H1 (cell line): ENCODE measurements around the gene TRIM24. TPM values are rescaled to one million over a fixed set of nuclear protein-coding genes. Genes with fewer than 3 reads are reported as not detected.
A peak's percentile ranks its signal among the peaks of the same experiment; 100 is the strongest.

Experiments
- CTCF ChIA-PET: fragments of 300-600 bp; sonication (Branson Sonifier 250); formaldehyde crosslinking; loops from one replicate; lab custom pipeline; 2021; ENCODE audit not compliant: partially characterized antibody; lab: Charles Lee
- POLR2A ChIA-PET: fragments of 300-600 bp; sonication (Branson Sonifier 250); formaldehyde crosslinking; loops from one replicate; lab custom pipeline; 2021; ENCODE audit warnings: inconsistent platforms; ENCODE audit not compliant: partially characterized antibody; lab: Charles Lee
- DNase-seq, 2 experiments: peaks; one replicate each; pipeline versions ENCODE4 v3.0.0 to v3.0.0-alpha.2; 2010 to 2022; ENCODE audit warnings: low spot score in 2 of 2, low read depth in 1 of 2, mixed read lengths in 1 of 2
- FAIRE-seq: peaks from 2 replicates; lab custom pipeline; 2011; peaks lifted over from hg19 to GRCh38; lab: Jason Lieb, UNC
- H2AFZ ChIP-seq: 2 replicates; pipeline ENCODE4 v1.8.1; 2012; ENCODE audit warnings: low read length, inconsistent platforms
- H2AK5ac ChIP-seq: 2 replicates; pipeline ENCODE4 v1.6.1; 2013; ENCODE audit warnings: low read depth, low read length
- H2BK120ac ChIP-seq: replicated peaks from 2 replicates; pipeline ENCODE3; 2013; ENCODE audit warnings: low read depth, low read length, inconsistent platforms
- H2BK12ac ChIP-seq: 2 replicates; pipeline ENCODE4 v1.6.1; 2013; ENCODE audit warnings: low read depth, low read length
- H2BK15ac ChIP-seq: 2 replicates; pipeline ENCODE4 v1.6.1; 2013; ENCODE audit warnings: low read length
- H2BK20ac ChIP-seq: 2 replicates; pipeline ENCODE4 v1.6.1; 2013; ENCODE audit warnings: low read length
- H2BK5ac ChIP-seq: 2 replicates; pipeline ENCODE4 v1.6.1; 2013; ENCODE audit warnings: low read depth, low read length
- H3K14ac ChIP-seq: 2 replicates; pipeline ENCODE4 v1.6.1; 2013; ENCODE audit warnings: inconsistent platforms; ENCODE audit not compliant: insufficient read length
- H3K18ac ChIP-seq: 2 replicates; pipeline ENCODE4 v1.6.1; 2013; ENCODE audit warnings: low read length; ENCODE audit errors: extremely low read depth
- H3K23ac ChIP-seq: 2 replicates; pipeline ENCODE4 v1.6.1; 2013; ENCODE audit warnings: inconsistent platforms; ENCODE audit not compliant: insufficient read length
- H3K23me2 ChIP-seq: 2 replicates; pipeline ENCODE4 v1.6.1; 2013; ENCODE audit warnings: low read depth, low read length
- H3K27ac ChIP-seq: 2 replicates; pipeline ENCODE4 v1.6.1; 2011; ENCODE audit warnings: low read depth, low read length, inconsistent platforms
- H3K27me3 ChIP-seq, 4 experiments: replicated peaks in 1 of 4; 1 replicate in 1 of 4; 2 replicates in 3 of 4; pipeline versions ENCODE4 v1.6.1 to v1.8.1; 2011 to 2013; ENCODE audit warnings: low read length in 3 of 4, mild to moderate bottlenecking in 3 of 4, inconsistent platforms in 2 of 4, mixed read lengths in 2 of 4, moderate library complexity in 1 of 4; ENCODE audit not compliant: control insufficient read depth in 3 of 4, insufficient read depth in 3 of 4; ENCODE audit errors: extremely low read depth in 1 of 4
- H3K36me3 ChIP-seq, 4 experiments: 2 replicates each; pipeline versions ENCODE4 v1.6.1 to v1.8.1; 2011 to 2013; ENCODE audit warnings: mild to moderate bottlenecking in 4 of 4, low read length in 3 of 4, moderate library complexity in 2 of 4, control low read depth in 1 of 4, inconsistent platforms in 1 of 4; ENCODE audit not compliant: insufficient read depth in 4 of 4, control insufficient read depth in 2 of 4
- H3K4ac ChIP-seq: replicated peaks from 2 replicates; pipeline ENCODE3; 2013; ENCODE audit warnings: low read length, low read depth, mixed read lengths, inconsistent platforms; ENCODE audit not compliant: insufficient read length
- H3K4me1 ChIP-seq, 4 experiments: replicated peaks in 1 of 4; 1 replicate in 1 of 4; 2 replicates in 3 of 4; pipeline versions ENCODE4 v1.6.1 to v1.8.1; 2011 to 2013; ENCODE audit warnings: low read length in 3 of 4, inconsistent platforms in 2 of 4, mixed read lengths in 1 of 4; ENCODE audit not compliant: insufficient read depth in 4 of 4, control insufficient read depth in 3 of 4
- H3K4me2 ChIP-seq, 2 experiments: 2 replicates each; pipeline versions ENCODE4 v1.6.1 to v1.8.1; 2011 to 2013; ENCODE audit warnings: low read depth in 2 of 2, low read length in 2 of 2, control low read depth in 1 of 2, inconsistent platforms in 1 of 2, mild to moderate bottlenecking in 1 of 2; ENCODE audit not compliant: insufficient read depth in 1 of 2
- H3K4me3 ChIP-seq, 4 experiments: fragments of 200-600, 300-600 bp in 1 of 4; sonication (generic), shearing (Covaris generic), sonication (Bioruptor Twin) in 1 of 4; 2 replicates each; pipeline versions ENCODE4 v1.5.1 to v1.8.1; 2011 to 2016; ENCODE audit warnings: low read length in 4 of 4, low read depth in 3 of 4, control low read depth in 2 of 4, inconsistent platforms in 2 of 4, mild to moderate bottlenecking in 2 of 4, mixed read lengths in 1 of 4, moderate library complexity in 1 of 4; ENCODE audit not compliant: insufficient read depth in 2 of 4; ENCODE audit errors: extremely low read depth in 1 of 4
- H3K56ac ChIP-seq: replicated peaks from 2 replicates; pipeline ENCODE3; 2013; ENCODE audit warnings: low read depth, mild to moderate bottlenecking, mixed read lengths, low read length, inconsistent platforms; ENCODE audit not compliant: insufficient read length
- H3K79me1 ChIP-seq: 2 replicates; pipeline ENCODE4 v1.6.1; 2013; ENCODE audit warnings: low read depth, low read length, control low read depth
- H3K79me2 ChIP-seq, 2 experiments: 2 replicates each; pipeline versions ENCODE4 v1.6.1 to v1.8.1; 2012 to 2013; ENCODE audit warnings: low read length in 2 of 2, mild to moderate bottlenecking in 2 of 2, inconsistent platforms in 1 of 2; ENCODE audit not compliant: insufficient read depth in 2 of 2, control insufficient read depth in 1 of 2
- H3K9ac ChIP-seq, 4 experiments: replicated peaks in 1 of 4; 1 replicate in 1 of 4; 2 replicates in 3 of 4; pipeline versions ENCODE4 v1.6.1 to v1.8.1; 2011 to 2013; ENCODE audit warnings: low read depth in 3 of 4, low read length in 3 of 4, control low read depth in 2 of 4, mild to moderate bottlenecking in 2 of 4, moderate library complexity in 2 of 4, inconsistent platforms in 1 of 4; ENCODE audit errors: extremely low read depth in 1 of 4
- H3K9me3 ChIP-seq, 2 experiments: 2 replicates each; pipeline versions ENCODE4 v1.6.1 to v1.8.1; 2012 to 2013; ENCODE audit warnings: mild to moderate bottlenecking in 2 of 2, moderate library complexity in 2 of 2, control low read depth in 1 of 2, inconsistent platforms in 1 of 2, low read depth in 1 of 2, low read length in 1 of 2, mixed read lengths in 1 of 2; ENCODE audit not compliant: insufficient read depth in 2 of 2
- H4K20me1 ChIP-seq, 2 experiments: replicated peaks in 1 of 2; 2 replicates each; pipeline versions ENCODE3 to v1.8.1; 2011 to 2013; ENCODE audit warnings: inconsistent platforms in 2 of 2, low read length in 2 of 2, mild to moderate bottlenecking in 1 of 2; ENCODE audit not compliant: insufficient read depth in 2 of 2, control insufficient read depth in 1 of 2
- H4K5ac ChIP-seq: 2 replicates; pipeline ENCODE4 v1.6.1; 2013; ENCODE audit warnings: low read length, low read depth, mixed read lengths, inconsistent platforms; ENCODE audit not compliant: insufficient read length
- H4K8ac ChIP-seq: 2 replicates; pipeline ENCODE4 v1.8.0; 2013; ENCODE audit warnings: mild to moderate bottlenecking, moderate library complexity, low read length, inconsistent platforms; ENCODE audit not compliant: insufficient read depth; ENCODE audit errors: extremely low read depth
- H4K91ac ChIP-seq: replicated peaks from 2 replicates; pipeline ENCODE3; 2013; ENCODE audit warnings: low read length, mixed read lengths, inconsistent platforms; ENCODE audit not compliant: insufficient read length
- EGR1 ChIP-seq: IDR thresholded peaks from 2 replicates; pipeline ENCODE4 v1.6.1; 2011; ENCODE audit warnings: low read depth, low read length, borderline replicate concordance
- HDAC6 ChIP-seq: IDR thresholded peaks from one replicate; pipeline ENCODE4 v1.7.1; 2012; ENCODE audit warnings: low read depth, mild to moderate bottlenecking, inconsistent platforms, low read length, moderate library complexity
- KDM1A ChIP-seq: fragments of 200-600, 300-600 bp; sonication (generic); IDR thresholded peaks from 2 replicates; pipeline ENCODE4 v1.7.1; 2016; ENCODE audit warnings: mild to moderate bottlenecking, low read length, borderline replicate concordance
- RXRA ChIP-seq: IDR thresholded peaks from 2 replicates; pipeline ENCODE4 v1.6.1; 2011; ENCODE audit warnings: low read depth, mild to moderate bottlenecking, low read length, moderate library complexity; ENCODE audit not compliant: insufficient read depth
- YY1 ChIP-seq: IDR thresholded peaks from 2 replicates; pipeline ENCODE4 v1.6.1; 2011; ENCODE audit warnings: low read depth, mild to moderate bottlenecking, low read length
- WGBS, 2 experiments: shearing (Covaris generic) in 1 of 2; methylation state at CpG; one replicate each; pipeline versions ENCODE4 v1.1.6 to v1.1.7; 2013 to 2015; ENCODE audit warnings: low lambda C conversion rate in 2 of 2, mixed read lengths in 2 of 2, inconsistent platforms in 1 of 2, low coverage in 1 of 2, missing lambda C conversion rate in 1 of 2; ENCODE audit not compliant: insufficient replicate concordance in 2 of 2, insufficient coverage in 1 of 2, insufficient read length in 1 of 2; ENCODE audit errors: extremely low coverage in 1 of 2, missing lambda C conversion rate in 1 of 2; 5-methylcytosine and 5-hydroxymethylcytosine counted together
- polyA plus RNA-seq, 7 experiments: library from polyadenylated mRNA; depleted of rRNA in 3 of 7; stranded (reverse) in 5 of 7; unstranded in 2 of 7; fragments of >200 nt in 5 of 7; fragments of 200-250 nt in 2 of 7; gene quantifications; 1 replicate in 5 of 7; 2 replicates in 1 of 7; 4 replicates in 1 of 7; pipeline versions ENCODE4 v1.2.1 to v1.2.3, GENCODE V29; 2011 to 2013; ENCODE audit warnings: missing spikeins in 2 of 7, mixed read lengths in 2 of 7
- total RNA-seq: library from RNA; stranded (reverse); fragmentation: NEBNext Ultra II Directional; extraction: Animal tissue kit (Norgen Biotek cat#: 25700); gene quantifications from 2 replicates; pipeline ENCODE4 v1.2.1, GENCODE V29; 2021

Gene TRIM24
- total and polyA plus RNA-seq, 2 of the 8 experiments (the other 6 are each of a cell fraction or from before 2014, with no cell fraction given) = 67.6 to 149 TPM

- H3K4ac ChIP-seq = no peak overlapping the region
- no peak overlapping the region for H3K56ac ChIP-seq
- H4K20me1 ChIP-seq = peaks cover 26 to 42% of the 10 kb centered on the region in 2 experiments
Measured at GRCh38 chr7:138468244-138469123, 8.4 kb downstream of the TRIM24 start.

More at GRCh38 chr7:138468244-138469123, 8.4 kb downstream of the TRIM24 start:
- no peak overlapping the region for H4K8ac ChIP-seq
- no peak overlapping the region for H3K18ac ChIP-seq
- no peak for FAIRE-seq
- no peak overlapping the region for H2BK120ac ChIP-seq
- no peak overlapping the region; the same call in 1 of the 2 replicates for H2BK5ac ChIP-seq
- H4K5ac ChIP-seq = no peak overlapping the region
- H2BK20ac ChIP-seq = no peak overlapping the region
- ChIA-PET POLR2A (interaction anchor here (0.6 to 1.6 kb wide), 7 partner anchors 9 to 659 kb away, joined by 3 to 10 read pairs (median 5); partner anchors contain the start of genes CREB3L2 and TRIM24), CTCF (interaction anchor here (1.1 to 1.4 kb wide), 4 partner anchors 11 to 308 kb away, joined by 3 to 4 read pairs (median 4); no protein-coding TSS in a partner anchor)
- H3K79me1 ChIP-seq = no peaks in the 10 kb centered on the region
- H2BK12ac ChIP-seq = no peak overlapping the region
- no peak overlapping the region for H4K91ac ChIP-seq
- H2AK5ac ChIP-seq = no peak overlapping the region
- no peak overlapping the region for H2AFZ ChIP-seq
- H2BK15ac ChIP-seq = no peak overlapping the region
- H3K4me3 ChIP-seq = peak overlapping the region in 1 of 4 experiments; percentile 16; a peak in 2 of 8 replicates
- WGBS, 2 experiments = 93% methylated on average over 5 of the region's 5 CpGs; no CpG with 5 or more reads in 1 of the 2 experiments
- TF ChIP-seq KDM1A = no peak
- no peak for TF ChIP-seq EGR1
- no peak for TF ChIP-seq RXRA
- TF ChIP-seq YY1 = no peak
- no peak for TF ChIP-seq HDAC6
- no peak for DNase-seq
- no peak overlapping the region for H3K14ac ChIP-seq
- no peak overlapping the region for H3K27ac ChIP-seq
- no peak overlapping the region for H3K23ac ChIP-seq
- H3K9ac ChIP-seq = no peak overlapping the region
- H3K9me3 ChIP-seq = no peaks in the 10 kb centered on the region
- H3K23me2 ChIP-seq = no peaks in the 10 kb centered on the region
- H3K36me3 ChIP-seq = peaks cover 0 to 48% (median 4%) of the 10 kb centered on the region in 4 experiments; a peak in 4 of 8 replicates
- H3K4me2 ChIP-seq = 0 out of 4 replicates have a peak overlapping the region, but pooled peaks of 1 of the 2 experiments have one; percentile 8
- H3K27me3 ChIP-seq = no peaks in the 10 kb centered on the region
- peaks cover 72 to 100% of the 10 kb centered on the region in 2 experiments for H3K79me2 ChIP-seq
- peaks cover 0 to 24% (median 2%) of the 10 kb centered on the region in 4 experiments; a peak in 5 of 7 replicates for H3K4me1 ChIP-seq
